ENCODE data around the gene PDE6G. TPM values are rescaled to one million over a fixed set of nuclear protein-coding genes. Genes with fewer than 3 reads are reported as not detected.

Gene PDE6G
- total and polyA plus RNA-seq, 2 of the 8 experiments (the other 6 are each of a cell fraction or from before 2014, with no cell fraction given) = 5.8 to 12.9 TPM

GRCh38 chr17:81672954-81673353 is 16.6 kb upstream of the PDE6G start:
- no peak overlapping the region for H3K9ac ChIP-seq (replicated peaks in 1 of 4; ENCODE audit: extremely low read depth in 1 of 4, low read depth in 3 of 4, low read length in 3 of 4)
- TF ChIP-seq SP2 (IDR thresholded peaks at IDR 0.05; ENCODE audit: low read length) (no peak), EP300 (IDR thresholded peaks at IDR 0.05; ENCODE audit: borderline replicate concordance in 1 of 2, low read depth in 2 of 2, low read length in 2 of 2) (no peak), SP1 (IDR thresholded peaks at IDR 0.05; ENCODE audit: low read depth, low read length) (no peak), MAFK (IDR thresholded peaks at IDR 0.05; ENCODE audit: low read depth, low read length) (no peak), ASH2L (IDR thresholded peaks at IDR 0.05; ENCODE audit: low read length) (no peak)
- H2AFZ ChIP-seq (ENCODE audit: low read length) = no peak overlapping the region
- POLR2A ChIA-PET (ENCODE audit: partially characterized antibody) = interaction anchor here (0.8 to 28.4 kb wide), 9 partner anchors 12 to 220 kb away, joined by 3 to 436 read pairs (median 4); partner anchors contain the start of genes ARL16, HGS, MRPL12 and PDE6G
- DNase-seq (ENCODE audit: low read depth in 1 of 2, low spot score in 2 of 2) (no peak), FAIRE-seq (no peak)
- no peak overlapping the region for H2BK20ac ChIP-seq (ENCODE audit: low read length)
- no peak overlapping the region for H3K14ac ChIP-seq (ENCODE audit: insufficient read length)
- no peak overlapping the region for H4K5ac ChIP-seq (ENCODE audit: insufficient read length, low read depth, low read length)
- WGBS, 2 experiments (ENCODE audit: extremely low coverage in 1 of 2, insufficient coverage in 1 of 2, insufficient read length in 1 of 2, insufficient replicate concordance in 2 of 2, low coverage in 1 of 2, low lambda C conversion rate in 2 of 2, missing lambda C conversion rate in 1 of 2) = 96% methylated on average over 16 of the region's 16 CpGs; no CpG with 5 or more reads in 1 of the 2 experiments
- no peak overlapping the region for H3K56ac ChIP-seq (replicated peaks; ENCODE audit: insufficient read length, low read depth, low read length)
- no peak overlapping the region for H3K4ac ChIP-seq (replicated peaks; ENCODE audit: insufficient read length, low read depth, low read length)
- H3K4me1 ChIP-seq (replicated peaks in 1 of 4; ENCODE audit: control insufficient read depth in 3 of 4, insufficient read depth in 4 of 4, low read length in 3 of 4) = peaks cover 0 to 2% (median 0%) of the 10 kb centered on the region in 4 experiments; a peak in 1 of 7 replicates
- H4K20me1 ChIP-seq (replicated peaks in 1 of 2; ENCODE audit: control insufficient read depth in 1 of 2, insufficient read depth in 2 of 2, low read length in 2 of 2) = peaks cover 13 to 25% of the 10 kb centered on the region in 2 experiments
- no peak overlapping the region for H2BK12ac ChIP-seq (ENCODE audit: low read depth, low read length)
- no peak overlapping the region for H2BK5ac ChIP-seq (ENCODE audit: low read depth, low read length)
- H3K79me2 ChIP-seq (ENCODE audit: control insufficient read depth in 1 of 2, insufficient read depth in 2 of 2, low read length in 2 of 2) = peaks cover 0 to 16% of the 10 kb centered on the region in 2 experiments; a peak in 2 of 4 replicates
- no peaks in the 10 kb centered on the region; the same call in 1 of the 2 replicates for H3K79me1 ChIP-seq (ENCODE audit: low read depth, low read length)
- H4K91ac ChIP-seq (replicated peaks; ENCODE audit: insufficient read length, low read length) = no peak overlapping the region
- no peak overlapping the region for H3K4me2 ChIP-seq (ENCODE audit: insufficient read depth in 1 of 2, low read depth in 2 of 2, low read length in 2 of 2)
- no peak overlapping the region for H3K27ac ChIP-seq (ENCODE audit: low read depth, low read length)
- no peak overlapping the region for H3K4me3 ChIP-seq (ENCODE audit: extremely low read depth in 1 of 4, insufficient read depth in 2 of 4, low read depth in 3 of 4, low read length in 4 of 4)
- H3K23ac ChIP-seq (ENCODE audit: insufficient read length) = no peak overlapping the region
- no peak overlapping the region for H2AK5ac ChIP-seq (ENCODE audit: low read depth, low read length)
- H4K8ac ChIP-seq (ENCODE audit: extremely low read depth, insufficient read depth, low read length) = peak overlapping the region; percentile 2; the same call in 1 of the 2 replicates
- H2BK15ac ChIP-seq (ENCODE audit: low read length) = no peak overlapping the region
- H3K36me3 ChIP-seq (ENCODE audit: control insufficient read depth in 2 of 4, insufficient read depth in 4 of 4, low read length in 3 of 4) = peaks cover 26 to 58% (median 51%) of the 10 kb centered on the region in 4 experiments
- no peak overlapping the region for H3K18ac ChIP-seq (ENCODE audit: extremely low read depth, low read length)
- no peaks in the 10 kb centered on the region for H3K23me2 ChIP-seq (ENCODE audit: low read depth, low read length)
- no peaks in the 10 kb centered on the region for H3K27me3 ChIP-seq (replicated peaks in 1 of 4; ENCODE audit: control insufficient read depth in 3 of 4, extremely low read depth in 1 of 4, insufficient read depth in 3 of 4, low read length in 3 of 4)
- no peaks in the 10 kb centered on the region for H3K9me3 ChIP-seq (ENCODE audit: insufficient read depth in 2 of 2, low read depth in 1 of 2, low read length in 1 of 2)
- CTCF ChIA-PET (ENCODE audit: partially characterized antibody) = interaction anchor here (1.1 to 1.6 kb wide), 2 partner anchors 23 to 34 kb away, joined by 3 to 6 read pairs; no protein-coding TSS in a partner anchor
- H2BK120ac ChIP-seq (replicated peaks; ENCODE audit: low read depth, low read length) = no peak overlapping the region

Data from H1 (cell line).